Stimulated activated CD8-positive, alpha-beta memory T cell treated with anti-CD3 and anti-CD28 coated beads, Interleukin-15, amount 100 ng/mL, for 24 hours (primary cell): Measurements from ENCODE around the gene OSBPL10.

Experiments
- DNase-seq: peaks from one replicate; pipeline ENCODE4 v3.0.0-alpha.2; 2020; ENCODE audit warnings: low read depth

Gene OSBPL10

GRCh38 chr3:31740397-31740796, 240.7 kb downstream of the OSBPL10 start:
- no peak for DNase-seq

GRCh38 chr3:31738412-31738811, 242.7 kb downstream of the OSBPL10 start:
- DNase-seq = no peak

- DNase-seq = no peak
These were observed 245.4 kb downstream of the OSBPL10 start for GRCh38 chr3:31735667-31736066.

GRCh38 chr3:31733234-31733667, 247.8 kb downstream of the OSBPL10 start:
- no peak for DNase-seq

- no peak for DNase-seq
These were observed 248.5 kb downstream of the OSBPL10 start for GRCh38 chr3:31732548-31732947.

- DNase-seq = no peak
These were observed 251.5 kb downstream of the OSBPL10 start for GRCh38 chr3:31729573-31729972.

- no peak for DNase-seq
These were observed 252.0 kb downstream of the OSBPL10 start for GRCh38 chr3:31729082-31729481.

GRCh38 chr3:31728403-31728802, 252.7 kb downstream of the OSBPL10 start:
- no peak for DNase-seq

GRCh38 chr3:31725976-31726375, 255.1 kb downstream of the OSBPL10 start:
- DNase-seq = no peak

GRCh38 chr3:31725568-31725967, 255.5 kb downstream of the OSBPL10 start:
- no peak for DNase-seq

- no peak for DNase-seq
These were observed 256.4 kb downstream of the OSBPL10 start for GRCh38 chr3:31724651-31725050.

GRCh38 chr3:31724116-31724515, 256.9 kb downstream of the OSBPL10 start:
- no peak for DNase-seq

- no peak for DNase-seq
These were observed 257.4 kb downstream of the OSBPL10 start for GRCh38 chr3:31723701-31724100.

GRCh38 chr3:31721676-31722075, 259.4 kb downstream of the OSBPL10 start:
- no peak for DNase-seq

- no peak for DNase-seq
These were observed 266.4 kb downstream of the OSBPL10 start for GRCh38 chr3:31714495-31715280.

- DNase-seq = no peak
These were observed 267.2 kb downstream of the OSBPL10 start for GRCh38 chr3:31713816-31714215.

GRCh38 chr3:31710123-31710803, 270.8 kb downstream of the OSBPL10 start:
- DNase-seq = no peak

- no peak for DNase-seq
These were observed 271.5 kb downstream of the OSBPL10 start for GRCh38 chr3:31709526-31709925.

- DNase-seq = no peak
These were observed 272.1 kb downstream of the OSBPL10 start for GRCh38 chr3:31709005-31709404.

GRCh38 chr3:31707286-31707685, 273.8 kb downstream of the OSBPL10 start:
- no peak for DNase-seq

- DNase-seq = no peak
These were observed 275.3 kb downstream of the OSBPL10 start for GRCh38 chr3:31705736-31706135.

- no peak for DNase-seq
These were observed 276.4 kb downstream of the OSBPL10 start for GRCh38 chr3:31704591-31705179.

GRCh38 chr3:31704156-31704555, 276.9 kb downstream of the OSBPL10 start:
- DNase-seq = no peak
